Heart left ventricle (tissue), 13 donors: ENCODE results near the gene PYCARD.

ENCODE experiments used
- POLR2A ChIP-seq, 2 donors: fragments of 450-650 bp; IDR thresholded peaks; one replicate each; pipeline ENCODE4 v1.6.1; 2017; ENCODE audit warnings: antibody characterized with exemption in 2 of 2, mild to moderate bottlenecking in 2 of 2, moderate library complexity in 2 of 2
- TF ChIP-seq, protein P1 (sequence below), 12 donors: fragments of 200-600 bp; sonication (generic) in 4 of 12; IDR thresholded peaks; one replicate each; pipeline versions ENCODE4 v1.5.0 to v1.8.0; 2018 to 2022; ENCODE audit warnings: antibody characterized with exemption in 12 of 12, mild to moderate bottlenecking in 5 of 12
- donor health status: ischemic (EF 13 %, LVEDD 7.1; RV severe dilation, severe dysfunction).
- donor health status: DM: no; HTN: yes; CAD: no.
- donor health status: DM: no; HTN: no; CAD: no.
- donor health status: ischemic (EF 25% LVEDD 6.9; RV normal size, moderate dysfunction).
- donor health status: ischemic (EF 25% LVEDD 5.7; RV mildly dilated, moderate dysfunction).
- donor health status: ischemic (EF 35%, LVEDD 5.7; RV mildly dilated, moderate dysfunction).
- donor health status: nonischemic (EF 11% LVEDD 7.7; RV severe dilation, severe dysfunction).
- donor health status: DM: yes; HTN: yes; CAD: no.
- donor health status: PGD.
- donor health status: ischemic (EF 29% LVEDD 5.4; RV normal size, mild dysfunction).
- donor health status: nonischemic (EF 23%, LVEDD 6.1; RV moderate dilation, normal function).

DNA sequence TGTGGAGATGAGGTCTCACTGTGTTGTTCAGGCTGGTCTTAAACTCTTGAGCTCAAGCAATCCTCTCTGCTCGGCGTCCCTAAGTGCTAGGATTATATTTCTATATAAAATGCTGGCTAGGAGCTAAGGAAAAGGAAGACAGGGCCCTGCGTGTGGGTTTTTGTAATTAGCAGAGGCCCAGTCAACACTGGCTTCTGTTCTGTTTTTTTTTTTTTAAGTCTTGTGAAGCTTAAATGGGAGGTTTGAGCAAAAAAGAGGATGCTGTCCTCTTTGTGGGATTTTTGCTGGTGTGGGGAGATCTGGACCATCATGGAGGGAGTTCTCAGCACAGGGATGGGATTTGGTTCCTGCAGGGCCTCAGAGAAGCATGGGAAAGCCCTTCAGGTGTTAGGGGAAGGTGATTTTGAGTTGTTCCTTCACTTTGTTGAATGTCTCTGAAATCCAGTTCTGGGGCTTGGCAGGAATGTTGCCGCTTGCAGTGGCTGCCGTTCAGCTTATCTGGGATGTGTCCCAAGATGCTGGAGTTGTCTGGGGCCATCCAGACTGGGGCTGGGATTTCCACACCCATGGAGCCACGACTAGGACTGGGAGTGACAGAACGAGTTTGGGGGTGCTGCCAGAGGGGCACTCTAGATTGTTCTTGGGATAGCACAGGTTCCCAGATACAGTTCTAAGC lies 4.2 kb downstream of the PYCARD start:
- TF ChIP-seq POLR2A (IDR thresholded peaks at IDR 0.05): no peak
- TF ChIP-seq, protein P1, sequence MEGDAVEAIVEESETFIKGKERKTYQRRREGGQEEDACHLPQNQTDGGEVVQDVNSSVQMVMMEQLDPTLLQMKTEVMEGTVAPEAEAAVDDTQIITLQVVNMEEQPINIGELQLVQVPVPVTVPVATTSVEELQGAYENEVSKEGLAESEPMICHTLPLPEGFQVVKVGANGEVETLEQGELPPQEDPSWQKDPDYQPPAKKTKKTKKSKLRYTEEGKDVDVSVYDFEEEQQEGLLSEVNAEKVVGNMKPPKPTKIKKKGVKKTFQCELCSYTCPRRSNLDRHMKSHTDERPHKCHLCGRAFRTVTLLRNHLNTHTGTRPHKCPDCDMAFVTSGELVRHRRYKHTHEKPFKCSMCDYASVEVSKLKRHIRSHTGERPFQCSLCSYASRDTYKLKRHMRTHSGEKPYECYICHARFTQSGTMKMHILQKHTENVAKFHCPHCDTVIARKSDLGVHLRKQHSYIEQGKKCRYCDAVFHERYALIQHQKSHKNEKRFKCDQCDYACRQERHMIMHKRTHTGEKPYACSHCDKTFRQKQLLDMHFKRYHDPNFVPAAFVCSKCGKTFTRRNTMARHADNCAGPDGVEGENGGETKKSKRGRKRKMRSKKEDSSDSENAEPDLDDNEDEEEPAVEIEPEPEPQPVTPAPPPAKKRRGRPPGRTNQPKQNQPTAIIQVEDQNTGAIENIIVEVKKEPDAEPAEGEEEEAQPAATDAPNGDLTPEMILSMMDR (IDR thresholded peaks at IDR 0.05): no peak
